ENCODE data around the gene TEX51.

The TEX51 gene

GRCh38 chr2:126857502-126857901 lies 41.2 kb upstream of the TEX51 start:
- Histone ChIP-seq H3K27me3 (ENCODE audit: insufficient read depth, low read depth) (no peaks in the 10 kb centered on the region), H4K20me1 (ENCODE audit: insufficient read depth) (no peaks in the 10 kb centered on the region), H3K79me2 (ENCODE audit: insufficient read depth, low read depth) (no peaks in the 10 kb centered on the region), H2AFZ (ENCODE audit: low read depth) (no peak overlapping the region), H3K9ac (no peak overlapping the region), H3K27ac (no peak overlapping the region), H3K36me3 (ENCODE audit: insufficient read depth) (no peaks in the 10 kb centered on the region), H3K4me2 (no peak overlapping the region), H3K4me1 (ENCODE audit: low read depth, poor library complexity, severe bottlenecking) (no peaks in the 10 kb centered on the region), H3K4me3 (IDR thresholded peaks at IDR 0.05; ENCODE audit: insufficient read depth, low read depth, low read length) (no peak overlapping the region)
- TF ChIP-seq, protein P1, sequence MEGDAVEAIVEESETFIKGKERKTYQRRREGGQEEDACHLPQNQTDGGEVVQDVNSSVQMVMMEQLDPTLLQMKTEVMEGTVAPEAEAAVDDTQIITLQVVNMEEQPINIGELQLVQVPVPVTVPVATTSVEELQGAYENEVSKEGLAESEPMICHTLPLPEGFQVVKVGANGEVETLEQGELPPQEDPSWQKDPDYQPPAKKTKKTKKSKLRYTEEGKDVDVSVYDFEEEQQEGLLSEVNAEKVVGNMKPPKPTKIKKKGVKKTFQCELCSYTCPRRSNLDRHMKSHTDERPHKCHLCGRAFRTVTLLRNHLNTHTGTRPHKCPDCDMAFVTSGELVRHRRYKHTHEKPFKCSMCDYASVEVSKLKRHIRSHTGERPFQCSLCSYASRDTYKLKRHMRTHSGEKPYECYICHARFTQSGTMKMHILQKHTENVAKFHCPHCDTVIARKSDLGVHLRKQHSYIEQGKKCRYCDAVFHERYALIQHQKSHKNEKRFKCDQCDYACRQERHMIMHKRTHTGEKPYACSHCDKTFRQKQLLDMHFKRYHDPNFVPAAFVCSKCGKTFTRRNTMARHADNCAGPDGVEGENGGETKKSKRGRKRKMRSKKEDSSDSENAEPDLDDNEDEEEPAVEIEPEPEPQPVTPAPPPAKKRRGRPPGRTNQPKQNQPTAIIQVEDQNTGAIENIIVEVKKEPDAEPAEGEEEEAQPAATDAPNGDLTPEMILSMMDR (conservative IDR thresholded peaks at IDR 0.05; ENCODE audit: low read depth, low read length), result no peak

DNA sequence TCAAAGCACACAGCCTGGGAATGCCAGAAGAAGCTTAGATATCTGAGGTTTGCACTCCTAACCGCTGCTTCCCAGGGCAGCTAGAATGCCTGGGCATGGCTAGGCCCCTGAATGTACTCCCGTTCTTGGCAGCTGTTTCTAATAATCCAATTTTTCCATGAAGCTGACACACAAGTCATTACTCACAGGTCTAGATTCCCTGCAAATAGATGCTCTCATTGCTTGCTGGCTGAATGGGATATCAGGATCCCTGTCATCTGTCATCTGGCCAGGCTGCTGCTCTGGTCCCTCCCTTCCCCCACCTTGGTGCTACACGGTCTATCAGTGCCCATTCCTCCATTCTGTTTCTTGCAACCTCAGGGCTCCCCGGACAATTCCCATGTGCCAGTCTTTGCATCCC lies 40.7 kb upstream of the TEX51 start:
- H3K27me3 ChIP-seq (ENCODE audit: insufficient read depth, low read depth), result no peaks in the 10 kb centered on the region
- TF ChIP-seq, protein P1 (conservative IDR thresholded peaks at IDR 0.05; ENCODE audit: low read depth, low read length), result no peak
- no peak overlapping the region for H3K27ac ChIP-seq
- no peaks in the 10 kb centered on the region for H3K36me3 ChIP-seq (ENCODE audit: insufficient read depth)
- H3K4me1 ChIP-seq (ENCODE audit: low read depth, poor library complexity, severe bottlenecking), result no peaks in the 10 kb centered on the region
- no peak overlapping the region for H3K4me3 ChIP-seq (IDR thresholded peaks at IDR 0.05; ENCODE audit: insufficient read depth, low read depth, low read length)
- H3K4me2 ChIP-seq, result no peak overlapping the region
- H4K20me1 ChIP-seq (ENCODE audit: insufficient read depth), result no peaks in the 10 kb centered on the region
- no peak overlapping the region for H2AFZ ChIP-seq (ENCODE audit: low read depth)
- H3K79me2 ChIP-seq (ENCODE audit: insufficient read depth, low read depth), result no peaks in the 10 kb centered on the region
- no peak overlapping the region for H3K9ac ChIP-seq

DNA sequence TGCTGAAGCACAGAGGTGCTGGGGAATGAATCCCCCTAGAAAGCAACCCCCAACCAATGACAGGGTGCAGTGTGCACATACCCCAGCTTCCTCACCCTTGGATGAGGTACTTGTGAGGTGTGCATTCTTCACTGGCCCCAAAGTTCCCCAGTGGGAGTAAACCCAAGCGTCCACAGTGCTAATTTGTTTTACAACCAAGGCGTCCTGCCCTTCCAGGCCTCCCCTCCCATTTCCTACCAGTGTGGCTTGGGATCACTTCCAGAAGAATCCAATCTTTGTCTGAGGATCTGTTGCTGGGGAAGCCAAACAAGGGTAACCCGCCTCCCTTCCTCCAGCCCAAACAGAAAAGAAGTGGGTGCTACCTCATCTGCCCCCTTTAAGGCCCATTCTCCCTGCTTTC lies 40.3 kb upstream of the TEX51 start:
- Histone ChIP-seq H2AFZ (ENCODE audit: low read depth) (no peak overlapping the region), H4K20me1 (ENCODE audit: insufficient read depth) (no peaks in the 10 kb centered on the region), H3K36me3 (ENCODE audit: insufficient read depth) (no peaks in the 10 kb centered on the region), H3K4me3 (IDR thresholded peaks at IDR 0.05; ENCODE audit: insufficient read depth, low read depth, low read length) (no peak overlapping the region), H3K9ac (no peak overlapping the region), H3K4me2 (no peak overlapping the region), H3K4me1 (ENCODE audit: low read depth, poor library complexity, severe bottlenecking) (no peaks in the 10 kb centered on the region), H3K79me2 (ENCODE audit: insufficient read depth, low read depth) (no peaks in the 10 kb centered on the region), H3K27me3 (ENCODE audit: insufficient read depth, low read depth) (no peaks in the 10 kb centered on the region), H3K27ac (no peak overlapping the region)
- TF ChIP-seq, protein P1 (conservative IDR thresholded peaks at IDR 0.05; ENCODE audit: low read depth, low read length), result no peak

GRCh38 chr2:126858991-126859390 lies 39.7 kb upstream of the TEX51 start:
- no peaks in the 10 kb centered on the region for H3K4me1 ChIP-seq (ENCODE audit: low read depth, poor library complexity, severe bottlenecking)
- H3K27me3 ChIP-seq (ENCODE audit: insufficient read depth, low read depth), result no peaks in the 10 kb centered on the region
- TF ChIP-seq, protein P1 (conservative IDR thresholded peaks at IDR 0.05; ENCODE audit: low read depth, low read length), result no peak
- H3K36me3 ChIP-seq (ENCODE audit: insufficient read depth), result no peaks in the 10 kb centered on the region
- H3K4me3 ChIP-seq (IDR thresholded peaks at IDR 0.05; ENCODE audit: insufficient read depth, low read depth, low read length), result no peak overlapping the region
- no peaks in the 10 kb centered on the region for H3K79me2 ChIP-seq (ENCODE audit: insufficient read depth, low read depth)
- H3K9ac ChIP-seq, result no peak overlapping the region
- no peak overlapping the region for H3K4me2 ChIP-seq
- H4K20me1 ChIP-seq (ENCODE audit: insufficient read depth), result no peaks in the 10 kb centered on the region
- no peak overlapping the region for H2AFZ ChIP-seq (ENCODE audit: low read depth)
- H3K27ac ChIP-seq, result no peak overlapping the region
